HuH-7 (cell line): Measurements from ENCODE around the gene TKTL2.

Experiments
- DNase-seq: peaks from one replicate; pipeline ENCODE4 v3.0.0; 2011; ENCODE audit warnings: low spot score

TKTL2 gene, protein sequence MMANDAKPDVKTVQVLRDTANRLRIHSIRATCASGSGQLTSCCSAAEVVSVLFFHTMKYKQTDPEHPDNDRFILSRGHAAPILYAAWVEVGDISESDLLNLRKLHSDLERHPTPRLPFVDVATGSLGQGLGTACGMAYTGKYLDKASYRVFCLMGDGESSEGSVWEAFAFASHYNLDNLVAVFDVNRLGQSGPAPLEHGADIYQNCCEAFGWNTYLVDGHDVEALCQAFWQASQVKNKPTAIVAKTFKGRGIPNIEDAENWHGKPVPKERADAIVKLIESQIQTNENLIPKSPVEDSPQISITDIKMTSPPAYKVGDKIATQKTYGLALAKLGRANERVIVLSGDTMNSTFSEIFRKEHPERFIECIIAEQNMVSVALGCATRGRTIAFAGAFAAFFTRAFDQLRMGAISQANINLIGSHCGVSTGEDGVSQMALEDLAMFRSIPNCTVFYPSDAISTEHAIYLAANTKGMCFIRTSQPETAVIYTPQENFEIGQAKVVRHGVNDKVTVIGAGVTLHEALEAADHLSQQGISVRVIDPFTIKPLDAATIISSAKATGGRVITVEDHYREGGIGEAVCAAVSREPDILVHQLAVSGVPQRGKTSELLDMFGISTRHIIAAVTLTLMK

DNA sequence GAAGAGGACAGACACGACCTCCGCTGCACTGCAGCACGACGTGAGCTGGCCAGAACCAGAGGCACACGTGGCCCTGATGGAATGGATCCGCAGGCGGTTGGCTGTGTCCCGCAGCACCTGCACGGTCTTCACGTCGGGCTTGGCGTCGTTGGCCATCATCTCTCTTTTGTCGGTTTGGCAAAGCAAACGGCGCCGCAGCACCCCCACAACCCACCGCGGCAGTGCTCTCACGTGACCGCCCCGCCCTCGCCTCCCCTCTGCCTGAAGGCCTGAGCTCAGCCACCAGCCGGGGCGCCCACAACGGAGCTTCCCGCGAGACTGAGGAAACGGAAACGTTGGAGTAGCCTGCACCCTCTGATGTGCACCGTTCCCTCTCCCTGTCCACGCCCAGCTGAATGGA, at the start of gene TKTL2:
TSS of gene TKTL2 (minus strand) at position 179 of the 400 bp plus-strand sequence. CDS start at position 159, 20 bp downstream.
- no peak for DNase-seq

DNA sequence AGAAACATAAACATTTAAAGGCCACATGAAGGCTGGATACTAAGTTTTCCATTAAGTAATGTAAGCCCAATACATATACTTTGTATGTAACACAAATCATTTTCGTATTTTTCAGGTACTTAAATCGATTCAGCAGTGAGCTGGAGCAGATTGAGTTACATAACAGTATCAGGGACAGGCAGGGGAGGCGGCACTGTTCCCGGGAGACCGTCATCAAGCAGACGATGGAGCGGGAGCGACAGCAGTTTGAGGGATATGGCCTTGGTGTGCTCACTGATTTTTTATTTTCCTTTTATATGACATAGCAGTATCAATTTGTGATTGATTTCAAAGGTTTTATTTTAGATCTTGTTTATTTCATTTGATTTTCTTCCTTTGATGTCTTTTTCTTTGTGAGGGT, 41.6 kb upstream of the TKTL2 start:
- DNase-seq = no peak

DNA sequence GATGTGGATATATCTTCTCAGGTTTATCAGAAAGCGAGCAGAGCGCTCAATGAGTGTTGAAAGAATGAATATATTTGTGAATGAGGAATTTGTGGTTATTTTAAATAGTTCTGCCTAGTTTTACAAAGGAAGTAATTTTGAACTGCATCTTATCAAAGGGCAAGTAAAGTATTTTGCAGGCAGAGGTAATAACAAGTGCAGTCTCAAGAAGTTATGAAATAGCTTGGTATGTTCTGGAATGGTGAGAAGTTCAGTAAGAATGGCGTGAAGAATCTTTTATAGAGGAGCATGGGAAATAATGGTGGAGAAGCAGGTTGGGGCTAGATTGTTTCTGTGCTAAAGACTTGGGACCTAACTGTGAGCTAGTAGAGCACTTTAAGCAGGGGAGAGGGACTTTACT, 31.8 kb upstream of the TKTL2 start:
- no peak for DNase-seq

DNA sequence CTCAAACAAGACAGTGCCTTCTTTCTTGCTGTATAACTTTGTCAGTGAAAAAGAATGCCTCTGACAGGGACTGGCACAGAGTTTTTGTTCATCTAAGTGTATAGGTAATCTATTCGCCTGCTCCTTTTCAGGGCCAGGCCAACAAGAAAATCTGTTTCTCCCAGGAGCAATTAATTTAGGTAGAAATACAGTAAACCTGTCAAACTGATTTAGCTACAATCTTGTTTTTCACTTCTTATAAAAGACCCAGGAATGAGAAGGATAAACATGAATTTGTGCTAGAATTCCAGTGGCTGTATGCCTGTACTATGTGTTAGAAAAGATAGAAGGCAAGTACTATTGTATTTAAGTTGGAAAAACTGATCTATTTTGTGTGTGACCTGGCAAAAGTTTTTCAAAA, 27.0 kb upstream of the TKTL2 start:
- no peak for DNase-seq

DNA sequence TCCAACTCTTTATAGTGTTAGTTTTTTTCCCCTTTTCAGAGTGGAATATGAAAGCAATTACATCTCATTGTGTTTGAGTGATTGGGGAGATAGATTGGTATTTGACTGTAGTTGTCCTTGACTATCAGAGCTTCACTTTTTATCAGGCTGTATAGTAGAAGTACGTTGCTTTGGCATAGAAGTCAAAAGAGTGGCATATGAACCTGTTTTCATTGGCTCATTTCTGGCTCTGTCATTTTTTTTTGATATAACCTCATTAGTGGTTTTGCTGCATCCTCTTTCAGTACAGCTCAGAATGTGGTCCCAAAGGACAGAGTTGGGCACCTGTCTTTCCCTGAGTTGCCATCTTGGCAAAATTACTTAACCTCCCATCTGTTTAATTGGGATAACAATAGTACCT, 22.3 kb upstream of the TKTL2 start:
- DNase-seq = no peak

DNA sequence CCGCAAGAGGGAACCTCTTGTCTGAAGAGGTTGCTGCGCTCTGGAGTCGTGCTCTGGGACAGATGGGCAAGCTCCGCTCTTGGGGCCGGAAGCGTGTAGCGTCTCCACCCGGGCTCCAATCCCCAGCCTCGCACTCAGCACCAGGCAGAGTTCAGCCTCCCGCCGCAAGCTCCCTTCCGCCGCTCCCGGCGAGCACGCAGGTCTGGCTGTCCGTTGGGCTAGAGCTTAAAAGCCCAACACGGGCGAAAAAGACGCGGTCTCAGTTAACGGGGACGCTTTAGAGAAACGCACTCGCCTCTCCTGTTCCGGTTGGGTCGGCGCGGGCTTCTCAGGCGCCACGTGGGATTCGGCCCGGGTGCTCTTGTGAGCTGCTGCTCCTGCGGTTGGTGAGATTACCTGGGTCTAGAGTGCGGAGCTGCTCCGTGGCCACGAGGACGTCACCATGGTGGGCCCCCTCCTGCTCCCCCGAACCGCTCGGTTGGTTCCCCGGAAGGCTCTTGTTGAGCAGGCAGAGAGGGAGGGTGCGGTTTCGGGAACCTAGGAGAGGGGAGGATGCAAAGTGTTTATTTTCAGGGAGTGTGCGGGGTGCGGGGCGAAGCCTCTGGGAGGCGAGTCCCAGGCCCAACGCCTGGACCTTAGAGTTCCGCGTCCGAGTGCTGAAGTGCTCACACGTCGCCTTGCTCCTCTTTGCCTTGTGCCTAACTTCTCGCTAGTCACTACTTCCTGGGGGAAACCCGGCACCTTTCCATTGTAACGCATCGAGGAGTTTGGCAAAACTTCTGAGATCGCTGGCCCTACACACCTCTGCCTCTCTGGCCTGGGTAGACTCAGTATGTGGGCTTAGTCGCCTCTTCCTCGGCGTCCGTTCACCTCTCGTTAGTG, 21.0 kb upstream of the TKTL2 start, which contains the start of gene TMA16:
TSS of gene TMA16 (plus strand) at position 331 of the 882 bp plus-strand sequence. CDS start at position 443, 112 bp downstream.
- DNase-seq = peak; percentile 59

DNA sequence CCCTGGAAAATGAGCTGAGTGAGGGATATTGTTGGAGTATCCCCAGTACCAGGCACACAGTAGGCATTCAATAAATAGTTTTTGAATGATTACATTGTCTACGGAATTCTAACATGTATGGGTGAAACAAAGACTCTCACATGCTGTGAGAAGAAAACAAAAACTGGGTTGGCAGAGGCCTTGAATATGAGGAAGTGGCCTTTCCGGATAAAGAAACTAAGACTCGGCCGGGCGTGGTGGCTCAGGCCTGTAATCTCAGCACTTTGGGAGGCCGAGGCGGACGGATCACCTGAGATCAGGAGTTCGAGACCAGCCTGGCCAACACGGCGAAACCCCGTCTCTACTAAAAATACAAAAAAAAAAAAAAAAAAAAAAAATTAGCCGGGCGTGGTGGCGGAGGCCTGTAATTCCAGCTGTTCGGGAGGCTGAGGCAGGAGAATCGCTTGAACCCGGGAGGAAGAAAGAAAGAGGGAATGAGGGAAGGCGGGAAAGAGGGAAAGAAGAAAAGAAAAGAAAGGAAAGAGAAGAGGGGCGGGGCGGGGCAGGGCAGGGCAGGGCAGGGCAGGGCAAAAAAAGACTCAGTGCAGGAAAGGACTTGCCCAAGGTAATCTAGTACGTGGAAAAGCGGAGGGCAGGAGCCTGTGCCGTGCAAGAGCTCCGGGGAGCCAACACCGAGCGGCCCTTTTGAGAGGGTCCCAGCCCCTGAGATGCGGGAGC, 20.2 kb upstream of the TKTL2 start:
- no peak for DNase-seq

DNA sequence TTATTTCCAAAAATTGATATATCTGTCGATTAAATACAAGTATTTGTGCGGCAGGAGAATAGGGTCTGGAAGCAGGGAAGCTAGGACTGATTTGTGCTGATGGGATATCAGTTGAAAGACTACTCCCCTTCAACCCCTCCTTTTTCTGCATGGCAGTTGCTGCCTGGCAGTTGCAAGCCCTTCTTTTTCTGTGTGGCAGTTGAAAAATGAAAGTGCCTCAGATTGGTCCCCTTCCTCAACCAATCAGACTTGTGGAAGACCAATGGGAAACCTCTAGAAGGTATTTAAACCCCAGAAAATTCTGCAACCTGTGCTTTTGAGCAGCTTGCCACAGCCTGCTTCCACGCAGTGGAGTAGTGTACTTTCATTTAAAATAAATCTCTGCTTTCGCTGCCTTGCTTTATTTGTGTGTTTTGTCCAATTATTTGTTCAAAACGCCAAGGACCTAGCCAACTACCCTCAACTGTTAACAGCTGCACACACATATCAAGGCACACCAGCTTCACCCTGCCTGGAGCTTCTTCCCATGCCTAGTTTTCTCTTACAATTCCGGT, 19.5 kb upstream of the TKTL2 start:
- no peak for DNase-seq

DNA sequence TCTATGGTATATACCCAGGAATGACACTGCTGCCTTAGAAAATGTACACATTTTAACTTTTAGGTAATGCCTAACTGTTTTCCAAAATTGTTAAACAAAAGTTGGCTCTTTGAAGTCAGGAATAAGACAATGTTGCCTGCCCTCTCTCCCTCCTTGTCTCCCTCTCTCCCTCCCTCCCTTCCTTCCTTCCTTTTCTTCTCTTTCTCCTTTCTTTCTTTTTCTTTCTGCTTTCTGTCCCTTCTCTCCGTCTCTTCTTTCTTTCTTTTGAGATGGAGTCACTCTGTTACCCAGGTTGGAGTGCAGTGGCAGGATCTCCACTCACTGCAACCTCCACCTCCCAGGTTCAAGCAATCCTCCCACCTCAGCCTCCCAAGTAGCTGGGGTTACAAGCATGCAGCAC, 16.4 kb upstream of the TKTL2 start:
- no peak for DNase-seq

DNA sequence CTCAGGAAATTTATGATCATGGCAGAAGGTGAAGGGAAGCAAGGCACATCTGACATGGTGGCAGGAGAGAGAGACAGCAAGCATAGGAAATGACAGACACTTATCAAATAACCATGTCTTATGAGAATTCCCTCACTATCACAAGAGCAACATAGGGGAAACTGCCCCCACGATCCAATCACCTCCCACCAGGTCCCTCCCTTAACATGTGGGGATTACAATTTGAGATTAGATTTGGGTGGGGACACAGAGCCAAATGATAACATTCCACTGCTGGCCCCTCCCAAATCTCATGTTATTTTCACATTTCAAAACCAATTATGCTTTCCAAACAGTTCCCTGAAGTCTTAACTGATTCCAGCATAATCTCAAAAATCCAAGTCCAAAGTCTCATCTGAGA, 12.8 kb upstream of the TKTL2 start:
- DNase-seq = no peak

DNA sequence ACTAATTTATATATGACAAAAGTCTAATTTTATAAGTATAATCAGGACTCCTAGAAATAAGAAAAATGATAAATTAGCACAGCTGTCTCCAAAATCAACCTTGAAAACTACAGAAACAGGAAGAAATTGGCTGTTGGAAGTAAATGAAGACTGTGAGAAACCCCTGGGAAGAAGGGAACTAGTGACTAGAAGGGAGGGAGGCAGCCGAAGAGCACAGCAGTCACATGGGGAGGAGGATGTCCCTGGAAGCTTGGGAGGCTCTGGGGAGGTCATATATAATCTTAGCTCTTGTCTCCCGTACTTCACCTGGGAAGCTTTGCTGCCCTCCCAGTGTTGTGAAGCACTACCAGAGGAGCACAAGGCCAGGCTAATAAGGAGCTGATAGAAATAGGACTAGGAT, 12.0 kb upstream of the TKTL2 start:
- DNase-seq = no peak

DNA sequence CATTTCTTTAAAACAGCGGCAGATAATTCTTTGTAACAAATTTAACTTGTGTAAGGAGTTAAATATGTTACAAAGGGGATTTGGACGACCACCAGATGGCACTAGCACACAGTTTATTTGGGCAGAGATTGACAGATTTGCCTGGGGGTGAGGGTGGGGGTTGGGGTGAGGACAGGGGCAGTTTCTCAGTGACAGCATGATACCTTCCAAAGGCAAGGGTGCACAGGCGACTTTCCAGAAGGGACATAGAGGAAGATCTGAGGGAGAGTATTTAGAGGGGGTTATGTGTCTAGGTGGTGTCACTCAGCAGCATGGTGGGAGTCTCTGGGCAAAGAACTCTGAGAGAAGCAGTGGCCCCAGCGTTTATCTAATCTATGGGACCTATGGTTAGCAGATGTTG, 11.4 kb upstream of the TKTL2 start:
- peak; percentile 40 for DNase-seq

DNA sequence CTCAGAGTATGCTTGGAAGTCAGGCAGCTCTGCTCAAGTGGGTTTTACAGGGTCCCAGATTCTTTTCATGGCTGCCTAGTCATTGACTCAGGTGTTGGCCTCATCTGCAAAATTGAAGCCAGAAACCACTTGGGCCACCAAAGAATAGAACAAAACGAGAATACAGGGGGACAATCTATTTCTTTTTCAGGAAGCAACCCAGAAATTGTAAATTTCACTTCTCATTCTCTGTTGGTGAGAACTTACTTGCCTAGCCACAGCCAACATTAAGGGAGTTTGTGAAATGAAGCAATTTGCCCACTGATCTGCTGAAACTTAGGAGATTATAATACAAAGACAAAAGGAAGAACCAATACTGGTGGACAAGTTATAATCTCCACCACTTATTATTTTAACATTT, 8.6 kb upstream of the TKTL2 start:
- DNase-seq = no peak

DNA sequence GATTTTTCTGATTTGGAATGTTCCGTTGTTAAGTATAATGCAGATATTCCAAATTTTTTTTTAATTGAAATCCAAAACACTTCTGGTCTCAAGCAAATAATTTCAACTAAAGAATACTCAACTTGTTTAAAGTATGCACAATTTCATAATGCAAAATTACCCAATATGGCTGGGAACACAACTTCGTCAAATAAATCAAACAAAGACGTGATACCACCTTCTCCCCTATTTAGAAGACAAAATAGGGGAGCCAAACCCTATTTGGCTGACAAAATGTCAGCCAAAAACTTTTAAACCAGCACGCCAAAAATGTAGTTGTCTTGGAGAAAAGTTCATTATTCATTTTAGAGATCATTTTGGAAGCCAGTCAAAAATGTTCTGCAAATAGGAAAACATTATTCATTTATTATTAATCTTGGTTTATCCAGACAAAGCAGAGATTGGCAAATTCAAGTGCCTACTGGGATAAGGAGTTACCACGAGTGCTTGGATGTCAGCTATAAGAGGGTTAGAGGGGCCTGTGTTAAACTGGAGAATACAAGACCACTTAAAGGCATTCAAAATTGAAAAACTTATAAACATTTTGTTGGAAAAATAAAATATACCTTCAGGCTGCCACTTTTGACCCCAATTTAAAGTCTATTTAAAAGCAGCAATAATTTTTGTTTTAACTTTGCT, 3.3 kb upstream of the TKTL2 start:
- DNase-seq = no peak

DNA sequence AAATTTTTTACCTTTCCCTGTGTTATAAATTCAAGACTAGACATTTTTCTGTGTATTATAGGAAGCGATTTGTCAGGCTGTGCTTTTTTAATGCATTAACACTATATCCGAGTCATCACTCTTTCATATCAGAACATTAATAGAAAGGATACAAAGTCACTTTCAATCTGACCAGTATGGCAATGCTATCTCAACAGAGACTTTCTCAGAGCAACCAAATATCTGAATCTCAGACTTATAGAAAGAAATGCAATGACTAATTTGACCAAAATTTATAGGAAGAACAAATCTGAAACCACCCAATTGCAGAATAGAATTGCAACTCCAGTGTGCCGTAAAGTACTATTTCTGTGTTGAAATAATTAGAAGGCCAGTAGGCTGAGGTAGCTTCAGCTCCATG, 473 bp upstream of the TKTL2 start:
- DNase-seq = no peak

DNA sequence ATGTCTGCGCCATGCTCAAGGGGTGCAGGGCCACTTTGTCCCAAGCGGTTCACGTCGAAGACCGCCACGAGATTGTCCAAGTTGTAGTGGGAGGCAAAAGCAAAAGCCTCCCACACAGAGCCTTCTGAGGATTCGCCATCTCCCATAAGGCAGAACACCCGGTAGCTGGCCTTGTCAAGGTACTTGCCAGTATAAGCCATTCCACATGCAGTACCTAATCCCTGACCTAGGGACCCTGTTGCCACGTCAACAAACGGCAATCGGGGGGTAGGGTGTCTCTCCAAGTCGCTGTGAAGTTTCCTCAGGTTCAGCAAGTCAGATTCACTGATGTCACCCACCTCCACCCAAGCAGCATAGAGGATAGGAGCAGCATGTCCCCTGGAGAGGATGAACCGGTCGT, 424 bp downstream of the TKTL2 start:
- DNase-seq = no peak

DNA sequence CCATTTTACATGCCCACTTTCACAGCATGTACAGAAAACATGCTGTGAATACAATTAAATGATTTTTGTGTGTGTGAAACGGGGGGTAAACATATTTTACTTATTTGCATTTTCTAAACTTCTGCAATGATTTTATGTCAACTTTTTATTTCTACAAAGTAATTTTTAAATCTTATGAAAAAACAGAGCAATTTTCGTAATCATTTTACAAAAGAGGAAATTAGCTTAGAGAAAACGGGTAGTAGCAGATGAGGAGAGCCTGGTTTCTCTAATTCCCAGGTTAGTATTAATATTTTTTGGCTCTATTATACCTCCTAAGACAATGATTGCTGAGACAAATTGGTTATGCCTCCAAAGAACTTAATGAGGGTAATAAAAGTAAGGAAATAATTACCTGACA, 3.2 kb downstream of the TKTL2 start:
- no peak for DNase-seq

DNA sequence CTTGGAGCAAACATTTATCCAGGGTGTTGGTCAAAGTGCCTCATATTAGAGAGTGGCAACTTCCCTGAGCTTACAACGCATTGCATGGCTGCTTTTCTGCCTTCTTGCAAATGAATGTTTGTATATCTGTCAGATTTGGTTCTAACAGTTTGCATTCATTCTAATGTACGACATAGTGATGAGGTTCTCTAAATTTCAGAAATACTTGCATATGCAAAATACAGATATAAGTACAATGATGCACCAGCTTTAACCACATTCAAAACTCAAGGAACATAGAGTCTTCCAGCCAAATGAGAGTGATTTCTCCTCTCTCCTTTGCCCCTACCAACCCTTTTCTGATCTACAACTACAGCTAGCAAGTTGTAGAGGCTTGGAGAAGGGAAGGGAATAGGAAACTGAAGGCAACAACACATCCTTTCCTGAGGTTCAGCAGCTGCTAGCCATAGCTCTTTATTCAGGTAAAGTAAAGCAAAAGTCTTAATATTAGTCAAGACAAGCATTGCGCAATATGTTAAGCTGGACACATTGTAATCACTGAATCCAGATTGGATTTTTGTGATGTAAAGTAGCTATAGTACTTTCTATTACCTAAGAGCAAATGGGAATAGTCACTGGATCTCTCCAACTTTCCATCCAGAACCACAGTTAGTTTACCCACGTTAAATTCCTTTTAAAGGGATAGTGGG, 6.3 kb downstream of the TKTL2 start:
- no peak for DNase-seq

DNA sequence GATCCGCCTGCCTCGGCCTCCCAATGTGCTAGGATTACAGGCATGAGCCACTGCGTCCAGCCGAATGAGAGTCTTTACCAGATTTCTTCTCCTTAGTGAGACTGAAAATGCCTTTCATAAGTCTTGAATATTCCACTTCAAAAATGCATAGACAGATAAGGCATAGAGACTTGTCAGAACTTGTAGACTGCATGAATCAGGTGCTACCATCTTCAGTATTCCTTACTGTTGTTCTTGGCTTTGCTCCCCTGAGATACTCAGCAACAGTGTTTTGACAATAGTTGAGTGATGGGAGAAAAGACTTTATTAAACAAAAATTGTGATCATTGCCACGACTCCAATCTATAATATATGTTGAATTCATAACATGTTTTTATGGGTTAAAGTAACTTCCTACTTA, 11.0 kb downstream of the TKTL2 start:
- no peak for DNase-seq

DNA sequence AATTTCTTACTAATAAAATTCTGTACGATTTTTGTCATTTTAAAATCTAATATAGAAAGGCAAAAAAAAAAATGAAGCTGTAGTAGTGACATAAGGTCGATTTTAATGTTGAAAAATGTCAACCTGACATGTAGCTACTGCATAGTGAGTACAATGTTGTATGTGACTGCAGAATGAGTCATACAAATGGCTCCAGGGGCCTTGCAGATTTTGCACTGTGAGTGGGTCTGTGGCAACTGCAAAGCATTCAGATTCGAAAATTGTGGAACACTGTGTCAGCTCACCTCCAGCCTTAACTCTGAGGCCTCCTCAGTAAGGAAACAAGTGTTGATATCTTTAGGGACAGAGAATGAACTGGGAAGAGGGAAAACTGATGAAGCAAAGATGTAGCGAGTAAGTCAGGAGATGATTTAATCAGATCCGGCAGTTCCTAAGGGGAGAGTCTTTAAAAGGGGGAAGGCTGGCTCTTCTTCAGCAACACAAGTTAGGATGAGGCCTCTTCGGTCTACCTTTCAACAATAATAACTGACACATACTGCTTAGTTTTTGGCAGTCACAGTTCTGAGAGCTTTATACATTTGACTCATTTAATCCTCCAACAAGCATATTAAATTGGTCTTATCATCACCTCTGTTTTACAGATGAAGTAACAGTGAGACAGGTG, 24.9 kb downstream of the TKTL2 start:
- DNase-seq = no peak
